ENCODE results near the gene CDK14. TPM values are rescaled to one million over a fixed set of nuclear protein-coding genes. Genes with fewer than 3 reads are reported as not detected.

The CDK14 gene
- total and polyA plus RNA-seq, 10 of the 15 experiments (the other 5 are each of a cell fraction or from before 2014, with no cell fraction given) = 6.5 to 61.3 (median 24.2) TPM

DNA sequence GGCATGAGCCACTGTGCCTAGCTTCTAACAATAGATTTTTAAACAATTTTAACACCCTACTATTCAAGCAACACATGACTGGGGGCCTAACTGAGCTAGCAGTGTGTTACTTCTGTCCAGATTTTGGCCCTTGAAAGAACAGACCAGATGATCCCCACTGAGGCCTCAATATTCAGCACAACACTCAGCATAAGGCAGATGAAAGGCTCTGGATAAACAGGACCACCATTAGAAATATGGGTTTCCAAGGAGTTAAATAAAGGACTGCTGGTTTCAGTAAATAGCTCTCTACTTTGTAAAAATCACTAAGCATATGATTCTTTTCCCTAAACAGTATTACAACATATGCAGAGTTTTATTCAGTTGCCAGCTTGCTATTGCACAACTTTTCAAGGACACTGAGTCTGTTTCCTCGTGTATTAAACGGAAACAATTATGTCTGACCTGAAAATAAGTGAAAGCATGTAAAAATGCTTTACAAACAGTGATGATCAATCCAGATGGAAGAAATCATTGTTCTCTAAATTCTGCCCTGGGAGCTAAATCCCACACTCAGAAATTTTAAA, 644.3 kb downstream of the CDK14 start:
- ATAC-seq (no peak), FAIRE-seq (no peak), DNase-seq (ENCODE audit: low read depth, low spot score) (no peak)
- H3K4me2 ChIP-seq (ENCODE audit: control insufficient read depth, insufficient read depth) = no peak overlapping the region
- POLR2A ChIA-PET = no interaction called here
- H3K79me2 ChIP-seq (ENCODE audit: control insufficient read depth, insufficient read depth, low read length) = no peaks in the 10 kb centered on the region
- no peaks in the 10 kb centered on the region for H3K36me3 ChIP-seq (ENCODE audit: control insufficient read depth in 2 of 2, insufficient read depth in 2 of 2, low read length in 1 of 2)
- no peak for TF ChIP-seq CBX5 (IDR thresholded peaks at IDR 0.05; ENCODE audit: low read depth)
- no peak for TF ChIP-seq RFX5 (IDR thresholded peaks at IDR 0.05; ENCODE audit: low read depth, low read length)
- TF ChIP-seq EP300 (IDR thresholded peaks at IDR 0.05; ENCODE audit: borderline replicate concordance in 1 of 2, control insufficient read depth in 1 of 2, low read depth in 2 of 2, low read length in 2 of 2) = no peak
- no peak for TF ChIP-seq MTA2 (IDR thresholded peaks at IDR 0.05; ENCODE audit: low read depth)
- TF ChIP-seq ZSCAN29 (IDR thresholded peaks at IDR 0.05) = no peak
- TF ChIP-seq CREM (IDR thresholded peaks at IDR 0.05; ENCODE audit: low read depth) = no peak
- TF ChIP-seq, protein P1, sequence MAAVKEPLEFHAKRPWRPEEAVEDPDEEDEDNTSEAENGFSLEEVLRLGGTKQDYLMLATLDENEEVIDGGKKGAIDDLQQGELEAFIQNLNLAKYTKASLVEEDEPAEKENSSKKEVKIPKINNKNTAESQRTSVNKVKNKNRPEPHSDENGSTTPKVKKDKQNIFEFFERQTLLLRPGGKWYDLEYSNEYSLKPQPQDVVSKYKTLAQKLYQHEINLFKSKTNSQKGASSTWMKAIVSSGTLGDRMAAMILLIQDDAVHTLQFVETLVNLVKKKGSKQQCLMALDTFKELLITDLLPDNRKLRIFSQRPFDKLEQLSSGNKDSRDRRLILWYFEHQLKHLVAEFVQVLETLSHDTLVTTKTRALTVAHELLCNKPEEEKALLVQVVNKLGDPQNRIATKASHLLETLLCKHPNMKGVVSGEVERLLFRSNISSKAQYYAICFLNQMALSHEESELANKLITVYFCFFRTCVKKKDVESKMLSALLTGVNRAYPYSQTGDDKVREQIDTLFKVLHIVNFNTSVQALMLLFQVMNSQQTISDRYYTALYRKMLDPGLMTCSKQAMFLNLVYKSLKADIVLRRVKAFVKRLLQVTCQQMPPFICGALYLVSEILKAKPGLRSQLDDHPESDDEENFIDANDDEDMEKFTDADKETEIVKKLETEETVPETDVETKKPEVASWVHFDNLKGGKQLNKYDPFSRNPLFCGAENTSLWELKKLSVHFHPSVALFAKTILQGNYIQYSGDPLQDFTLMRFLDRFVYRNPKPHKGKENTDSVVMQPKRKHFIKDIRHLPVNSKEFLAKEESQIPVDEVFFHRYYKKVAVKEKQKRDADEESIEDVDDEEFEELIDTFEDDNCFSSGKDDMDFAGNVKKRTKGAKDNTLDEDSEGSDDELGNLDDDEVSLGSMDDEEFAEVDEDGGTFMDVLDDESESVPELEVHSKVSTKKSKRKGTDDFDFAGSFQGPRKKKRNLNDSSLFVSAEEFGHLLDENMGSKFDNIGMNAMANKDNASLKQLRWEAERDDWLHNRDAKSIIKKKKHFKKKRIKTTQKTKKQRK (IDR thresholded peaks at IDR 0.05; ENCODE audit: low read depth, low read length) = no peak
- TF ChIP-seq, protein P2, sequence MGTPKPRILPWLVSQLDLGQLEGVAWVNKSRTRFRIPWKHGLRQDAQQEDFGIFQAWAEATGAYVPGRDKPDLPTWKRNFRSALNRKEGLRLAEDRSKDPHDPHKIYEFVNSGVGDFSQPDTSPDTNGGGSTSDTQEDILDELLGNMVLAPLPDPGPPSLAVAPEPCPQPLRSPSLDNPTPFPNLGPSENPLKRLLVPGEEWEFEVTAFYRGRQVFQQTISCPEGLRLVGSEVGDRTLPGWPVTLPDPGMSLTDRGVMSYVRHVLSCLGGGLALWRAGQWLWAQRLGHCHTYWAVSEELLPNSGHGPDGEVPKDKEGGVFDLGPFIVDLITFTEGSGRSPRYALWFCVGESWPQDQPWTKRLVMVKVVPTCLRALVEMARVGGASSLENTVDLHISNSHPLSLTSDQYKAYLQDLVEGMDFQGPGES (IDR thresholded peaks at IDR 0.05) = no peak
- TF ChIP-seq CHD2 (IDR thresholded peaks at IDR 0.05; ENCODE audit: borderline replicate concordance, low read depth, low read length) = no peak
- no peak for TF ChIP-seq NBN (IDR thresholded peaks at IDR 0.05)
- TF ChIP-seq CEBPB (IDR thresholded peaks at IDR 0.05; ENCODE audit: borderline replicate concordance in 1 of 2, low read depth in 2 of 2, low read length in 2 of 2) = no peak
- TF ChIP-seq ZNF207 (IDR thresholded peaks at IDR 0.05; ENCODE audit: borderline replicate concordance) = no peak
- TF ChIP-seq FOS (IDR thresholded peaks at IDR 0.05; ENCODE audit: borderline replicate concordance, extremely low read depth, insufficient read length) = no peak
- TF ChIP-seq HDAC2 (IDR thresholded peaks at IDR 0.05) = no peak
- TF ChIP-seq RCOR1 (conservative IDR thresholded peaks at IDR 0.05; ENCODE audit: low read depth, low read length) = no peak
- TF ChIP-seq, protein P3, sequence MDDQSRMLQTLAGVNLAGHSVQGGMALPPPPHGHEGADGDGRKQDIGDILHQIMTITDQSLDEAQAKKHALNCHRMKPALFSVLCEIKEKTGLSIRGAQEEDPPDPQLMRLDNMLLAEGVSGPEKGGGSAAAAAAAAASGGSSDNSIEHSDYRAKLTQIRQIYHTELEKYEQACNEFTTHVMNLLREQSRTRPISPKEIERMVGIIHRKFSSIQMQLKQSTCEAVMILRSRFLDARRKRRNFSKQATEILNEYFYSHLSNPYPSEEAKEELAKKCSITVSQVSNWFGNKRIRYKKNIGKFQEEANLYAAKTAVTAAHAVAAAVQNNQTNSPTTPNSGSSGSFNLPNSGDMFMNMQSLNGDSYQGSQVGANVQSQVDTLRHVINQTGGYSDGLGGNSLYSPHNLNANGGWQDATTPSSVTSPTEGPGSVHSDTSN (IDR thresholded peaks at IDR 0.05; ENCODE audit: insufficient replicate concordance, low read depth, low read length) = no peak
- no peak for TF ChIP-seq HCFC1 (IDR thresholded peaks at IDR 0.05; ENCODE audit: low read length)
- TF ChIP-seq, protein P4, sequence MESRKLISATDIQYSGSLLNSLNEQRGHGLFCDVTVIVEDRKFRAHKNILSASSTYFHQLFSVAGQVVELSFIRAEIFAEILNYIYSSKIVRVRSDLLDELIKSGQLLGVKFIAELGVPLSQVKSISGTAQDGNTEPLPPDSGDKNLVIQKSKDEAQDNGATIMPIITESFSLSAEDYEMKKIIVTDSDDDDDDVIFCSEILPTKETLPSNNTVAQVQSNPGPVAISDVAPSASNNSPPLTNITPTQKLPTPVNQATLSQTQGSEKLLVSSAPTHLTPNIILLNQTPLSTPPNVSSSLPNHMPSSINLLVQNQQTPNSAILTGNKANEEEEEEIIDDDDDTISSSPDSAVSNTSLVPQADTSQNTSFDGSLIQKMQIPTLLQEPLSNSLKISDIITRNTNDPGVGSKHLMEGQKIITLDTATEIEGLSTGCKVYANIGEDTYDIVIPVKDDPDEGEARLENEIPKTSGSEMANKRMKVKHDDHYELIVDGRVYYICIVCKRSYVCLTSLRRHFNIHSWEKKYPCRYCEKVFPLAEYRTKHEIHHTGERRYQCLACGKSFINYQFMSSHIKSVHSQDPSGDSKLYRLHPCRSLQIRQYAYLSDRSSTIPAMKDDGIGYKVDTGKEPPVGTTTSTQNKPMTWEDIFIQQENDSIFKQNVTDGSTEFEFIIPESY (IDR thresholded peaks at IDR 0.05) = no peak
- in situ Hi-C loops (cut with MboI) = no loop called here
- no peaks in the 10 kb centered on the region for H3K9me3 ChIP-seq (replicated peaks; ENCODE audit: control insufficient read depth, insufficient read depth, low read length)
- H3K4me1 ChIP-seq (ENCODE audit: control insufficient read depth, insufficient read depth, low read length) = no peaks in the 10 kb centered on the region
- no TSS peak for BruUV-seq (replicated peaks)
- 52% methylated on average over 2 of the region's 2 CpGs for WGBS (ENCODE audit: insufficient coverage, insufficient replicate concordance, low lambda C conversion rate, missing lambda C conversion rate)
- CTCF ChIA-PET = no interaction called here
- H4K20me1 ChIP-seq (ENCODE audit: control insufficient read depth, insufficient read depth) = no peaks in the 10 kb centered on the region
- no peak overlapping the region for H3K4me3 ChIP-seq
- no peak overlapping the region for H3K9ac ChIP-seq (ENCODE audit: control insufficient read depth, insufficient read depth, low read length)
- no peak overlapping the region for H3K27ac ChIP-seq (ENCODE audit: control insufficient read depth, insufficient read depth)
- SMC1A ChIA-PET (ENCODE audit: uncharacterized antibody, unreplicated experiment) = interaction anchor here (0.9 to 1.9 kb wide), 2 partner anchors 12 to 46 kb away, joined by 3 to 5 read pairs; no protein-coding TSS in a partner anchor
- H2AFZ ChIP-seq (ENCODE audit: control insufficient read depth, low read depth, low read length) = no peak overlapping the region
- RAD21 ChIA-PET (ENCODE audit: unreplicated experiment) = no interaction called here
- H3K27me3 ChIP-seq (replicated peaks in 1 of 2; ENCODE audit: control insufficient read depth in 2 of 2, insufficient read depth in 2 of 2, low read length in 1 of 2) = no peaks in the 10 kb centered on the region
- intact Hi-C loops (cut with micrococcal nuclease; ENCODE audit: unreplicated experiment) = no loop called here

Data from GM12878 (cell line).